Measurements from ENCODE around the gene USP20.

Gene USP20

GRCh38 chr9:129835128-129835859 is at the start of gene USP20, which contains the start of gene C9orf78 (continued):
- TF ChIP-seq ZNF23 (tag by site-specific recombination; IDR thresholded peaks at IDR 0.05; ENCODE audit: borderline replicate concordance) = no peak
- no peak for TF ChIP-seq ZNF350 (tag by site-specific recombination; IDR thresholded peaks at IDR 0.05)
- TF ChIP-seq ZNF510 (tag by site-specific recombination; IDR thresholded peaks at IDR 0.05; ENCODE audit: insufficient replicate concordance) = no peak
- TF ChIP-seq RBAK (tag by site-specific recombination; IDR thresholded peaks at IDR 0.05) = no peak
- no peak for TF ChIP-seq MZF1 (tag by site-specific recombination; IDR thresholded peaks at IDR 0.05; ENCODE audit: borderline replicate concordance)
- no peak for TF ChIP-seq REPIN1 (tag by site-specific recombination; IDR thresholded peaks at IDR 0.05; ENCODE audit: low read depth)
- TF ChIP-seq ZBTB20 (tag by site-specific recombination; IDR thresholded peaks at IDR 0.05) = peak; percentile 49; the same call in 1 of the 2 replicates
- TF ChIP-seq KLF16 (tag by site-specific recombination; IDR thresholded peaks at IDR 0.05) = no peak
- no peak for TF ChIP-seq ZBTB49 (tag by site-specific recombination; IDR thresholded peaks at IDR 0.05; ENCODE audit: low read depth)
- TF ChIP-seq HOXA7 (CRISPR knock-in tag; IDR thresholded peaks at IDR 0.05; ENCODE audit: borderline replicate concordance) = no peak
- TF ChIP-seq SETDB1 (IDR thresholded peaks at IDR 0.05; ENCODE audit: insufficient read length, low read length) = no peak
- peak; percentile 98 for TF ChIP-seq GLIS1 (tag by site-specific recombination; IDR thresholded peaks at IDR 0.05)
- no peak for TF ChIP-seq ZNF280C (tag by site-specific recombination; IDR thresholded peaks at IDR 0.05)
- no peak for TF ChIP-seq HOXD13 (CRISPR knock-in tag; IDR thresholded peaks at IDR 0.05; ENCODE audit: borderline replicate concordance)
- peak; percentile 59; the same call in 1 of the 2 replicates for TF ChIP-seq ZEB2 (tag by site-specific recombination; IDR thresholded peaks at IDR 0.05)
- TF ChIP-seq FEZF1 (tag by site-specific recombination; IDR thresholded peaks at IDR 0.05) = no peak
- no peak for TF ChIP-seq ZBTB10 (tag by site-specific recombination; IDR thresholded peaks at IDR 0.05)
- TF ChIP-seq ZNF341 (tag by site-specific recombination; IDR thresholded peaks at IDR 0.05; ENCODE audit: low read depth) = peak; percentile 22
- no peak for TF ChIP-seq ZNF843 (tag by site-specific recombination; IDR thresholded peaks at IDR 0.05)
- no peak for TF ChIP-seq ZNF274 (IDR thresholded peaks at IDR 0.05; ENCODE audit: low read length)
- TF ChIP-seq ZNF274 (tag by site-specific recombination; IDR thresholded peaks at IDR 0.05; ENCODE audit: borderline replicate concordance) = no peak
- TF ChIP-seq ZBTB44 (tag by site-specific recombination; IDR thresholded peaks at IDR 0.05) = no peak
- TF ChIP-seq ZNF16 (tag by site-specific recombination; IDR thresholded peaks at IDR 0.05; ENCODE audit: low read depth) = no peak
- peak; percentile 54; the same call in 1 of the 2 replicates for TF ChIP-seq ZXDB (tag by site-specific recombination; IDR thresholded peaks at IDR 0.05)
- TF ChIP-seq ZNF626 (tag by site-specific recombination; IDR thresholded peaks at IDR 0.05) = no peak
- peak; percentile 58; the same call in 1 of the 2 replicates for TF ChIP-seq PRDM10 (tag by site-specific recombination; IDR thresholded peaks at IDR 0.05)
- peak; percentile 19; the same call in 1 of the 2 replicates for TF ChIP-seq OSR2 (tag by site-specific recombination; IDR thresholded peaks at IDR 0.05)
- no peak for TF ChIP-seq ZNF48 (tag by site-specific recombination; IDR thresholded peaks at IDR 0.05)

All from HEK293 (cell line).